ENCODE results near the gene COL23A1.

Gene COL23A1

GRCh38 chr5:178590141-178590923 is at the start of gene COL23A1:
Gene COL23A1, minus strand, starts transcription at chr5:178590393.
- no peak for DNase-seq

DNA sequence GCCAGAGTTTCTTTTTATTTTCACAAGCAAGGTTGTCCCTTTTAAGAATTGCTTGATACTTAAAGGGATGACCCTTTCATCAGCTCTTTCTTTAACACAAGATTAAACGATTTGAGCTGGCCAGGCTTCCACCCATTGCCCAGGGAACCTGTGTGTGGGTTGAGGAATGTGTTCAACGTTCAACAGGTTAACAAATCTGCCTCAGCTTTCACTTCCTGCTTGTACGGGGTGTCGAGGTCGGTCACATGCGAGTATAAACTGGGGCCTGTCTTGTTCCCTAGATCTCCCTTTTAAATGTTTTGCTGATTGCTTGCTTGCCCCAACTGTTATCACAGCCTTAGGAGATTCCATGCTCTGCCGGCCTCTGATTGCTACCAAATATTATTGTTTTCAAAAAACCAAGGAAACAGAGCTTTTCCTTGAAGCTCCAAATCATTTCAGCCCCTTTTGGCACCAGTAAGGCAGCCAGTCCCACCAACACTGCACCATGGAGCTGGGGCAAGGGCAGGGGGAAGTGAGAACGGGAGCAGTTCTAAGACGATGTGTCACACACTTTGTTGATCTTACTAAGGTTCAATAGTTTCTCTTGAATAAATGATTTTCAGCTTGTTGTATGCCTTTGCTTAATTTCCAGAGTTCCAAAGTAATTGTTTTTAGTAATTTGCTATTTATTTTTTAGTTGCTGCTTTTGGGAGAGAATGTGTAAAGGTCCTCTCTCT is 47.3 kb upstream of the COL23A1 start:
- no peak for DNase-seq

- DNase-seq = no peak
These were observed 42.1 kb upstream of the COL23A1 start for GRCh38 chr5:178632285-178632684.

- DNase-seq = no peak
These were observed 40.8 kb upstream of the COL23A1 start for GRCh38 chr5:178630951-178631350.

- DNase-seq = no peak
These were observed 40.3 kb upstream of the COL23A1 start for GRCh38 chr5:178630475-178630930.

DNA sequence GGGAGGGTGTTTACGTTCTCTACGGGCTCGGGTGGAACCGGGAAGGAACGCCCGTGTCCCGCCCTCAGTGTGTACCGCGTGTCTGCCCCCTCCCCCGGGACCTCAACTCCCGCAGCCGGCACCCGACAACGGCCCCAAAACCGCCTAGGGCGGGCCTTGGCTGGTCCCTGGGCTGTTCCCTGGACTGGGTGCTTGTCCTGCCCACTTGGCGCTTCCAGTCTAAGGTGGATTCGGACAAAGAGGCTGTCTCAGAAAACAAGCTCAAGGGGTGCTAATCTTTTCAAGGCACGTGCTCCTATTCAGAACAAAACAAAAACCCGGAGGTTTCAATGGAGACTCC is 37.0 kb upstream of the COL23A1 start:
- no peak for DNase-seq

- DNase-seq = peak; percentile 89
These were observed 36.5 kb upstream of the COL23A1 start, which contains the start of gene CLK4 for GRCh38 chr5:178626484-178627258. Gene CLK4, minus strand, starts transcription at chr5:178627050. Its CDS starts 3,634 bp downstream, at chr5:178623416.

DNA sequence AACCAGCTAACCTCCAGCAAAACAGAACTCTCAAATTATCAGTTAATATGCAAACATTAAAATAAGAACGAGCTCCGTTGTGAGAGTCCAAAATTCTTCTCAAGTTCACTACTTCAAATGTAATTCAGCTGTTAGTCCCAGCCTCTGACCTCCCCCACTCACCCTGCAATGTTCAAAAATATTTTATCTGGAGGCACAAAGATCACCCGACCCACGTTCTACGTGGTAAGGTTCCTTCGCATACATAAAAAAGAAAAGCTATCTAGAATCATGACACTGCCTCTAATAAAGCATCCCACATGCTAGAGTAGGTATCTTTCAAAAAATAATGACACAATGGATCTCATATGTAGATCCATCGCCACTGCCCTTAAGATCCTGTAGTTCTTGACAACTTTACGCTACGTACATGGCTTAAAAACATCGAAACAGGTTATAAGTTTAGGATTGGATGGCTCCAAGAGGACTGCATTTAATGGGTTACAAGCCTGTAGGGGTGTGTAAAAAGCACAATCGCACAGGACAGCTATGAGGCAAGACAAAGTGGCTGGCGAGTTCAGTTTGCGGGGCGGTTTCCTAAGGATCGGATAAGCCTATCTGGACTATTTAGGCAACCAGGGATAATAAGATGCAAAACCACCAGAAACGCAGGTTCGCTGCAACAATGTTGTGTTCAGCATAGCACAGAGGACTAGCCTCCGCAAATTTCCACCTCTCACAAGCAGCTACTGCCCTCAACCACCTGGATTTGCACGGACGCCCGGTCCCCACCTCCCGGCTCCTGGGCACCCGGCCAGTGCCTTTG is 35.7 kb upstream of the COL23A1 start:
- DNase-seq = no peak

DNA sequence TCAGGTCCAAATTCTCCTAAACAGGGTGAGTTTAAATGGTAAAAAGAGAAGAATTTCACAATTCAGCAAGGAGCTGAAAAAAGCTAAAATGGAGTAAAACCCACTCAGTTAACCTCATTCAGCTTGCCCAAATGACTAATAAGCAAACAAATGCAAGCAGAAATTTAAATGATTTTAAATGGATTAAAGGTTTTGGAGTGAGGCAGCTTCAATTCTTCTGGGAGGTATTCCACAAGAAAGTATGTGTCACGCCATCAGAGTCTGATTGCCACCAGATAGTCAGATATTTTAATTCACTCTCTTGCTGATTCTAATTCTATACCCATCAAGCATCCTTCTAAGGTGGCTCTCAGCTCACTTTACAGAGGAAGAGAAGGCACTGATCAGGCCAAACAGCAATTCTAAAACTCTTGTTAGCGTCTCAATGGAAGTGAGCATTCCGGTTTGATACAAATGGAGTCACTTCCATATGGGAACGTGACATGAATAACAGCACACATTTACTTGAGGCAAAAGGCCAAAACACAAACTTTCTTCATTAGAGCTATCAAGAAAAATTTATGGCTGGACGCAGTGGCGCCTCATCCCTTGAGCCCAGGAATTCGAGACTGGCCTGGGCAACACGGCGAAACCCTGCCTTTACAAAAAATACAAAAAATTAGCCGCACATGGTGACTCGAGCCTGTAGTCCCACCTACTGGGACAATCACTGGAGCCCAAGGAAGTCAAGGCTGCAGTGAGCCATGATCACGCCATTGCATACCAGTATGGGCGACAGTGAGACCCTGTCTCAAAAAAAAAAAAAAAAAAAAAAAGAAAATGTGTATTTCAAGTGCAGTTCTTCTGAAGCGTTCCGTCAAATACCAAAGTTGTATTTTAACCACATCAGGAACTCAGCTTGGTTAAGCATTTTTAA is 34.7 kb upstream of the COL23A1 start:
- no peak for DNase-seq

DNA sequence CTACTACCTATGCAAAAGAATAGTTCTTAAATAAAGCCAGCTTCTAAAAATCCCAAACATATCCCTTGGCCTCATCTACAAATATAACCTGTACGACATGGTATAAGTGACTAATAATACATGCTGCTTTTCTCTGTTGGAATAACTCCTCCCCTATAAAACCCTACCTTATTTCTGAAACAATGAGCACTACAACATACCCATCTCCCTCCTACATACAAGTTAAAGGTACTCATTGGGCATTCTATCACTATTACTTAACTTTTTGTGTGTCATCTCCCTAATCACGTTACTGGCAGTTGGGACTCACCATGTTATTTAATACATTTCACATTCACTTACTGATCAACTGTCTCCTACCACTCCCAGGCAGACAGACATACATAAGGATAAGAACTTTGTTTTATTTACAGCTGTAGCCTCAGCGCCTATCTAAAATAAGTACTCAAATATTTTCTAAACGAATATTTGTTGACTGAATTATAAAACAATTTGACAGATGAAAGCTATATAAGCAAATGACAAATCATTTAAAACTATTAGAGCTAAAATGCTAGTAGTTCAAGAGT is 32.6 kb upstream of the COL23A1 start:
- no peak for DNase-seq

GRCh38 chr5:178619390-178619789 is 29.2 kb upstream of the COL23A1 start:
- DNase-seq = no peak

GRCh38 chr5:178612299-178612698 is 22.1 kb upstream of the COL23A1 start:
- DNase-seq = no peak

DNA sequence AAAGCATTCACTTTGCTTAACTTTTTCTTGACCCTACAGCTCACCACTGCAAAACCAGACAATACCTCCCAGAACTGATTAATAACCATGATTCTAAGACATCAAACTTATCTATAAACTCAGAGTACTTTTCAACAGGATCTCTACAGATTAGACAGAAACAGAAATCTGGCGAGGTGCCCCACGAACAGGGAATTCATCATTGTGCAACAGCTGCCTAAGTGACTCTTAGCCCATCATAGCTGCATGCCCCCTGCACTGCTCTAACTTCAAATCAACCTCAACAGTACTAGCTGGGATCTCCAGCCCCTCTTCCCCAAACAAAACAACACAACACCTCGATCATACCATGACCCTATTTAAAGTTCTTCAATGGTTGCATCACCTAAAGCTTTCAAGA is 16.1 kb upstream of the COL23A1 start:
- DNase-seq = no peak

- DNase-seq = no peak
These were observed 15.6 kb upstream of the COL23A1 start for GRCh38 chr5:178605788-178606187.

- no peak for DNase-seq
These were observed 12.6 kb upstream of the COL23A1 start for GRCh38 chr5:178602752-178603151.

DNA sequence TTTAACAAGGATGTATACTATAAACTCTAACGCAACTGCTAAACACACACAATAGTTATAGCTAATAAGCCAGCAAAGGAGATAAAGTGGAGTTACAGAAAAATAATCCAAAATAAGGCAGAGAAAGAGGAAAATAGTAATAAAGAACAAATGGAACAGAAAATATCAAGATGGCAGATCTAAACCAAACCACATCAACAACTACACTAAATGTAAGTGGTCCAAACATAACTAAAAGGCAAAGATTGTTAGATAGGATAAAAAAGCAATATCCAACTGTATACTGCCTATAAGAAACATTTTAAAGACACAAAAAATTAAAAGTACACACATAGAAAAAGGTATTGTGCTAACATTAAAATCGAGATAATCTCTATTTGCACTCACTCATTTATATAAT is 5.6 kb upstream of the COL23A1 start:
- no peak for DNase-seq

DNA sequence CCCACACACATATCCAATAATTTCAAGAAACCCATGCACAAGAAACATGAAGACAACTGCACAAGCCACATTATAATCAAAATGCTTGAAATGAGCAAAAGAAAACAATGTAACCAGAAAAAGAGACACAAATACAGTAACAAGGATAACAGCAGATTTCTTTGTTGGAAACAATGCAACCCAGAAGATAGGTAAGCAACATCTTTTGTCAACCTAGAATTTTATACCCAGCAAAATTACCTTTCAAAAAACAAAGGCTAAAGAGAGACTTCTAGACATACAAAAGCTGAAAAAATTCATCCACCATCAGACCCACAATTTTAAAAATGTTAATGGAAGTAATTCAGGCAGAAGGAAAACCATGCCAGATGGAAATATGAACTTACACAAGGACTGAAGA is 5.0 kb upstream of the COL23A1 start:
- DNase-seq = no peak

GRCh38 chr5:178590924-178591423 is 781 bp upstream of the COL23A1 start:
- no peak for DNase-seq

- DNase-seq = no peak
These were observed 733 bp downstream of the COL23A1 start for GRCh38 chr5:178589180-178590140.

- DNase-seq = no peak
These were observed 1.4 kb downstream of the COL23A1 start for GRCh38 chr5:178588769-178589168.

All from 8988T (cell line).